GM12878 (cell line): ENCODE measurements around the gene ARHGEF17.

Experiments
- EP300 ChIP-seq, 2 experiments: fragments of 150-350 bp in 1 of 2; IDR thresholded peaks; 2 replicates each; pipeline ENCODE4 v1.6.1; 2011 to 2012; ENCODE audit warnings: low read depth in 2 of 2, low read length in 2 of 2, borderline replicate concordance in 1 of 2, improper control_type of control experiment in 1 of 2, inconsistent platforms in 1 of 2; ENCODE audit not compliant: control insufficient read depth in 1 of 2
- TF ChIP-seq, protein P1 (sequence below), 3 experiments: IDR thresholded peaks in 2 of 3; conservative IDR thresholded peaks in 1 of 3; 2 replicates each; pipeline ENCODE4 v1.5.1; 2011; ENCODE audit warnings: low read depth in 3 of 3, low read length in 3 of 3, mild to moderate bottlenecking in 3 of 3, control low read depth in 2 of 3, moderate library complexity in 2 of 3, inconsistent platforms in 1 of 3, mixed read lengths in 1 of 3; ENCODE audit not compliant: control insufficient read depth in 2 of 3, insufficient read depth in 1 of 3; ENCODE audit errors: extremely low read depth in 1 of 3

DNA sequence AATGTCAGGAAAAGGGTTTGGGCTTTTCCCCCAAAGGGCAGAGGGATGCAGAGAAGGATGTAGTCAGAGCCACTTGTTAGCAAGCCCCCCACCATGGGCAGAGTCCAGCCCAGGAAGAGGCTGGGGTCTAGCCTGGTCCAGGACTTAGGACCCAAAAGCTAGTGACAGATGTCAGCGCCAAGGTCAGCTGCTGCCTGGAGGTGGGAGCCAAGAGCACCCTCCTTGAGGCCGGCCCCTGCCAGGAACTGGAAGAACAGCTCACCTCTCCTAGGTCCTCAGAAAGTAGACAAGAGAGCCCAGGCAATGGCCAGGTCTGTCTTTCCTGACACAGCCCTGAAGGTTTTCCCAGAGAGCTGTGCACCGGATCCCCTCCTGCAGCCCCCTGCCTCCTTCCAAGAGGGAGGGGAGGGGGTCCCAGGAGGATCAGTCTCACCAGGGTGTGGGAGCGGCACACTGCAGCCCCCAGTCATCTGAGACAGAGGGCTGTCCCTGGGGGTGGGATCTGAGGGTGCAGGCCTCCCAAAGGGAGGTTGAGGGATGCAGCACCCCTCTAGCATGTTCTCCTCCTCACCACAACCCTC, 14.6 kb upstream of the ARHGEF17 start:
- TF ChIP-seq EP300 (IDR thresholded peaks at IDR 0.05; ENCODE audit: borderline replicate concordance in 1 of 2, control insufficient read depth in 1 of 2, low read depth in 2 of 2, low read length in 2 of 2): no peak
- TF ChIP-seq, protein P1, sequence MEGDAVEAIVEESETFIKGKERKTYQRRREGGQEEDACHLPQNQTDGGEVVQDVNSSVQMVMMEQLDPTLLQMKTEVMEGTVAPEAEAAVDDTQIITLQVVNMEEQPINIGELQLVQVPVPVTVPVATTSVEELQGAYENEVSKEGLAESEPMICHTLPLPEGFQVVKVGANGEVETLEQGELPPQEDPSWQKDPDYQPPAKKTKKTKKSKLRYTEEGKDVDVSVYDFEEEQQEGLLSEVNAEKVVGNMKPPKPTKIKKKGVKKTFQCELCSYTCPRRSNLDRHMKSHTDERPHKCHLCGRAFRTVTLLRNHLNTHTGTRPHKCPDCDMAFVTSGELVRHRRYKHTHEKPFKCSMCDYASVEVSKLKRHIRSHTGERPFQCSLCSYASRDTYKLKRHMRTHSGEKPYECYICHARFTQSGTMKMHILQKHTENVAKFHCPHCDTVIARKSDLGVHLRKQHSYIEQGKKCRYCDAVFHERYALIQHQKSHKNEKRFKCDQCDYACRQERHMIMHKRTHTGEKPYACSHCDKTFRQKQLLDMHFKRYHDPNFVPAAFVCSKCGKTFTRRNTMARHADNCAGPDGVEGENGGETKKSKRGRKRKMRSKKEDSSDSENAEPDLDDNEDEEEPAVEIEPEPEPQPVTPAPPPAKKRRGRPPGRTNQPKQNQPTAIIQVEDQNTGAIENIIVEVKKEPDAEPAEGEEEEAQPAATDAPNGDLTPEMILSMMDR (IDR thresholded peaks at IDR 0.05 in 2 of 3, conservative IDR thresholded peaks at IDR 0.05 in 1 of 3; ENCODE audit: control insufficient read depth in 2 of 3, extremely low read depth in 1 of 3, insufficient read depth in 1 of 3, low read depth in 3 of 3, low read length in 3 of 3): no peak
